ENCODE measurements around the gene IL4R. TPM values are rescaled to one million over a fixed set of nuclear protein-coding genes. Genes with fewer than 3 reads are reported as not detected.

IL4R gene
- total and polyA plus RNA-seq, 12 donors = 5.0 to 28.9 (median 9.9) TPM

DNA sequence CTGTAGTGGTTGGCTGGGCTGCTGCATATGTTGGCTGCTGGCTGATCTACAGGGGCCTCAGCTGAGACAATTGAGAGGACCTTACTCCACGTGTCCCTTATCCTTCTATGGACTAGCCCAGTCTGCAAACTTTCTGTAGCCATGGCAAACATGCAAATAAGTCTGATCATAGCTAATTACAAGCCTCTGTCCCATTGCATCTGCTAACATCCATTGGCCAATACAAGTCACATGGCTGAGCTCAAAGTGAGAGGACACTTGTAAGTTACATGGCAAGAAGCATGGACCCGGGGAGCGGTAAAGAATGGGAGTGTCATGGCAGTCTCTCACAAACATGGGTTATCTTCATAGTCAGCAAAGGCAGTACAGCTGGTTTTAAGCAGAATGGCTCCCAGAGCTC, 11.6 kb upstream of the IL4R start:
- Histone ChIP-seq H3K36me3 (no peaks in the 10 kb centered on the region), H3K27me3 (no peaks in the 10 kb centered on the region), H3K9me3 (no peaks in the 10 kb centered on the region), H3K27ac (no peak overlapping the region), H3K4me1 (peaks cover 0 to 29% (median 0%) of the 10 kb centered on the region in 9 donors), H3K4me3 (no peak overlapping the region)
- no peak for ATAC-seq
- no peak for DNase-seq
- TF ChIP-seq, protein P1, sequence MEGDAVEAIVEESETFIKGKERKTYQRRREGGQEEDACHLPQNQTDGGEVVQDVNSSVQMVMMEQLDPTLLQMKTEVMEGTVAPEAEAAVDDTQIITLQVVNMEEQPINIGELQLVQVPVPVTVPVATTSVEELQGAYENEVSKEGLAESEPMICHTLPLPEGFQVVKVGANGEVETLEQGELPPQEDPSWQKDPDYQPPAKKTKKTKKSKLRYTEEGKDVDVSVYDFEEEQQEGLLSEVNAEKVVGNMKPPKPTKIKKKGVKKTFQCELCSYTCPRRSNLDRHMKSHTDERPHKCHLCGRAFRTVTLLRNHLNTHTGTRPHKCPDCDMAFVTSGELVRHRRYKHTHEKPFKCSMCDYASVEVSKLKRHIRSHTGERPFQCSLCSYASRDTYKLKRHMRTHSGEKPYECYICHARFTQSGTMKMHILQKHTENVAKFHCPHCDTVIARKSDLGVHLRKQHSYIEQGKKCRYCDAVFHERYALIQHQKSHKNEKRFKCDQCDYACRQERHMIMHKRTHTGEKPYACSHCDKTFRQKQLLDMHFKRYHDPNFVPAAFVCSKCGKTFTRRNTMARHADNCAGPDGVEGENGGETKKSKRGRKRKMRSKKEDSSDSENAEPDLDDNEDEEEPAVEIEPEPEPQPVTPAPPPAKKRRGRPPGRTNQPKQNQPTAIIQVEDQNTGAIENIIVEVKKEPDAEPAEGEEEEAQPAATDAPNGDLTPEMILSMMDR (IDR thresholded peaks at IDR 0.05) = no peak
- 91% methylated on average over 3 of the region's 3 CpGs for WGBS, 2 donors
- intact Hi-C loops (cut with DNase I) = loop anchor here in 1 of 10 donors (10.0 kb wide), 1 partner anchor 53 kb away; no protein-coding TSS in a partner anchor

GRCh38 chr16:27303256-27304100, 10.3 kb upstream of the IL4R start:
- Histone ChIP-seq H3K4me3 (no peak overlapping the region), H3K36me3 (no peaks in the 10 kb centered on the region), H3K4me1 (peaks cover 0 to 29% (median 0%) of the 10 kb centered on the region in 9 donors), H3K27me3 (no peaks in the 10 kb centered on the region), H3K27ac (no peak overlapping the region), H3K9me3 (peaks cover 0 to 7% (median 0%) of the 10 kb centered on the region in 11 donors)
- ATAC-seq (no peak), DNase-seq (no peak)
- 86 to 87% methylated on average over 12 of the region's 12 CpGs for WGBS, 2 donors
- TF ChIP-seq, protein P1 (IDR thresholded peaks at IDR 0.05) = no peak
- intact Hi-C loops (cut with DNase I) = loop anchor here in 1 of 10 donors (10.0 kb wide), 1 partner anchor 51 kb away; no protein-coding TSS in a partner anchor

GRCh38 chr16:27304102-27304501, 9.7 kb upstream of the IL4R start:
- peaks cover 0 to 29% (median 0%) of the 10 kb centered on the region in 9 donors for H3K4me1 ChIP-seq
- H3K36me3 ChIP-seq = no peaks in the 10 kb centered on the region
- intact Hi-C loops (cut with DNase I) = loop anchor here in 1 of 10 donors (10.0 kb wide), 1 partner anchor 51 kb away; no protein-coding TSS in a partner anchor
- peaks cover 0 to 13% (median 0%) of the 10 kb centered on the region in 11 donors for H3K9me3 ChIP-seq
- ATAC-seq (no peak), DNase-seq (no peak)
- no peak overlapping the region for H3K27ac ChIP-seq
- 52 to 58% methylated on average over 2 of the region's 2 CpGs for WGBS, 2 donors
- TF ChIP-seq, protein P1 (IDR thresholded peaks at IDR 0.05) = no peak
- H3K4me3 ChIP-seq = no peak overlapping the region
- no peaks in the 10 kb centered on the region for H3K27me3 ChIP-seq

DNA sequence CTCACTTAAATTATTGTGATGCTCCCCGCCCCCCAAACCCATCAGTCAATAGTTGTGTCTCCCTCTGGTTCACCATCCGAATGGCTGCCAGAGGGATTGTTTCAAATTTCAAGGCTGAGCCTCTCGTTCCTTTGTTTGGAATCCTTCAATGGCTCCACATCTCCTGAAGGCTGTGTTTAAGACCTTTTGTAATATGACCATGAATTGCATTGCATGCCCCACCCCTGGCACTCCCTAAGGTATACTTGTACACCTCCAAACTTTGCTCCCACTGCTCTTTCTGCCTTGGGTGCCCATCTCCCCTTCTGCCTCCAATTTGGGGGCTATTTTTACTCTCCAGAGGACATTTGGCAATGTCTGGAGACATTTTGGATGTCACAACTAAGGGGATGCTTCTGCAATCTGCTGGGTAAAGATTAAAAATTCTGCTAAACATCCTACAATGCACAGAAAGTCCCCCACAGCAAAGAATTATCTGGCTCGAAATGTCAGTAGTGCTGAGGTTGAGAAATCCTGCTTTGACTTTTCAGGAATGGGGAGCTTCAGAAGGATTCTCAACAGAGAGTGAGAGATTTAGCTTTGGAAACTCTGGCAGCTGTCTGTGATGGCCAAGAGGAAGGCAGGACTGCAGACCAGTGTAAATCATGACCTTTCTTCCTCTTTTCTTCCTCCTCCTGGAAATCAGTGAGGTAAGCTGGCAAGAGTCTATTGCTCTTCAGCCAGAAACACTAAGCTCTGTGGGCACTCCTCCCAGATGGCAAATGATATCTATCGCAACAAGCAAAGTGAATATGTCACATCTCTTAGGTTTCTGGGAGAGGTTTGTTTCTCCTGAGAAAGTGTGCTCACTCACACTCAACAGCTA, 8.7 kb upstream of the IL4R start:
- intact Hi-C loops (cut with DNase I) = loop anchor here in 1 of 10 donors (10.0 kb wide), 1 partner anchor 50 kb away; no protein-coding TSS in a partner anchor
- peak overlapping the region in 1 of 10 donors; percentile 59 for H3K27ac ChIP-seq
- no peaks in the 10 kb centered on the region for H3K27me3 ChIP-seq
- no peak for DNase-seq
- H3K4me3 ChIP-seq = no peak overlapping the region
- TF ChIP-seq, protein P1 (IDR thresholded peaks at IDR 0.05) = no peak
- peaks cover 0 to 23% (median 0%) of the 10 kb centered on the region in 9 donors for H3K4me1 ChIP-seq
- WGBS, 2 donors = 73 to 76% methylated on average over 5 of the region's 5 CpGs
- no peaks in the 10 kb centered on the region for H3K36me3 ChIP-seq
- peaks cover 0 to 13% (median 0%) of the 10 kb centered on the region in 11 donors for H3K9me3 ChIP-seq
- ATAC-seq = peak in 1 of 8 donors; percentile 42
